ENCODE data around the gene SLC16A3. TPM values are rescaled to one million over a fixed set of nuclear protein-coding genes. Genes with fewer than 3 reads are reported as not detected.
A peak's percentile ranks its signal among the peaks of the same experiment; 100 is the strongest.

SLC16A3 gene
- 813 TPM for polyA plus RNA-seq (2012; ENCODE audit: insufficient read length, low read depth)

DNA sequence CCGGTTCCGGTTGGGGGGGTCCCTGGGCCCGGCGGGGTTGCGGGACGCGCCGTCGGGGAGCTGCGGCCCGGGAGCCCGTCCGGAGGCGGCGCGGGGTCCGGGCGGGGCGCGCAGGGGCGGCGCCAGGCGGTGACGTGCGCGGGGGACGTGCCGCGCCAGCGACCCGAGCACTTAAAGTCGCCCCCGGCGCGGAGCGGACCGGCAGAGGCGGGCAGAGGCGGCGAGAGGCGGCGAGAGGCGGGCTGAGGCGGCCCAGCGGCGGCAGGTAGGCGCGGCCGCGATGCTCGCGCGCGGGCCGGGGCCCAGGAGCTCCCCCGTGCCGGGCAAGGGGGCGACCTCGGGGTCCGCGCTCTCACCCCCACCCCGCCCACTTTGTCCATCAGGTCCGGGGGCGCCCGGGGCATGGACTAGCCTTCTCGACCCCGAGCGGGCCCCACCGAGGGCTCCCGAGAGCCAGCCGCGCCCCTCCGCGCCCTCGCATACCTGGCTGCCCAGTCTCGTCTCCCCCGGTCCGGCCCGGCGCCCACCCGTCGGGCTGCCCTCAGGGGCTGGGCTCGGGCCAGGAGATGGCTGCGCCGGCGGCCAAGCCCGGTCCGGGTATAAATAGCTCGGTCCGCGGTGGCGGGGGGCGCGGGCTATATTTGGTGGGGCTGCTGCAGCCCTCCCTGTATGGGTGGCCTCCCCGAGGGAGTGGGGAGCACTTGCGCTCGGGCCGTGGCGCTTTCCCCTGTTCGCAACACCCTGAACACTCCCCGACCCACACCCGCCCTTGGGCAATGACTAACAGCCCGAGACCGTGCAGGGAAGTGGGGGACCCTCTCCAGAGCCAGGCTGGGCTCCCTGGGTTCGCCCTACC, at the start of gene SLC16A3:
SLC16A3 (plus strand) TSS at position 201 of the 856 bp plus-strand sequence. CDS start 6,967 bp downstream, outside the sequence.
- TF ChIP-seq POLR2AphosphoS5 (IDR thresholded peaks at IDR 0.05; ENCODE audit: low read depth, low read length), result peak; percentile 86
- TF ChIP-seq TAF1 (IDR thresholded peaks at IDR 0.05; ENCODE audit: borderline replicate concordance, insufficient read depth, low read length), result peak; percentile 93
- TF ChIP-seq FOXP2 (optimal IDR thresholded peaks at IDR 0.05; ENCODE audit: borderline replicate concordance, extremely low read depth, extremely low read length, insufficient read depth), result no peak

GRCh38 chr17:82179412-82179811, 49.4 kb upstream of the SLC16A3 start:
- TF ChIP-seq SIN3A (IDR thresholded peaks at IDR 0.05; ENCODE audit: borderline replicate concordance, insufficient read depth, low read length), result no peak
- no peak for TF ChIP-seq TAF1 (IDR thresholded peaks at IDR 0.05; ENCODE audit: borderline replicate concordance, insufficient read depth, low read length)
- TF ChIP-seq FOXP2 (optimal IDR thresholded peaks at IDR 0.05; ENCODE audit: borderline replicate concordance, extremely low read depth, extremely low read length, insufficient read depth), result no peak
- TF ChIP-seq REST (IDR thresholded peaks at IDR 0.05; ENCODE audit: insufficient read depth in 1 of 2, low read depth in 2 of 2, low read length in 2 of 2), result no peak
- no peak for TF ChIP-seq POLR2AphosphoS5 (IDR thresholded peaks at IDR 0.05; ENCODE audit: low read depth, low read length)

- TF ChIP-seq REST (IDR thresholded peaks at IDR 0.05; ENCODE audit: insufficient read depth in 1 of 2, low read depth in 2 of 2, low read length in 2 of 2) (no peak), FOXP2 (optimal IDR thresholded peaks at IDR 0.05; ENCODE audit: borderline replicate concordance, extremely low read depth, extremely low read length, insufficient read depth) (no peak), POLR2AphosphoS5 (IDR thresholded peaks at IDR 0.05; ENCODE audit: low read depth, low read length) (no peak), TAF1 (IDR thresholded peaks at IDR 0.05; ENCODE audit: borderline replicate concordance, insufficient read depth, low read length) (no peak), SIN3A (IDR thresholded peaks at IDR 0.05; ENCODE audit: borderline replicate concordance, insufficient read depth, low read length) (no peak)
These were observed 48.8 kb upstream of the SLC16A3 start for GRCh38 chr17:82179946-82180475.

DNA sequence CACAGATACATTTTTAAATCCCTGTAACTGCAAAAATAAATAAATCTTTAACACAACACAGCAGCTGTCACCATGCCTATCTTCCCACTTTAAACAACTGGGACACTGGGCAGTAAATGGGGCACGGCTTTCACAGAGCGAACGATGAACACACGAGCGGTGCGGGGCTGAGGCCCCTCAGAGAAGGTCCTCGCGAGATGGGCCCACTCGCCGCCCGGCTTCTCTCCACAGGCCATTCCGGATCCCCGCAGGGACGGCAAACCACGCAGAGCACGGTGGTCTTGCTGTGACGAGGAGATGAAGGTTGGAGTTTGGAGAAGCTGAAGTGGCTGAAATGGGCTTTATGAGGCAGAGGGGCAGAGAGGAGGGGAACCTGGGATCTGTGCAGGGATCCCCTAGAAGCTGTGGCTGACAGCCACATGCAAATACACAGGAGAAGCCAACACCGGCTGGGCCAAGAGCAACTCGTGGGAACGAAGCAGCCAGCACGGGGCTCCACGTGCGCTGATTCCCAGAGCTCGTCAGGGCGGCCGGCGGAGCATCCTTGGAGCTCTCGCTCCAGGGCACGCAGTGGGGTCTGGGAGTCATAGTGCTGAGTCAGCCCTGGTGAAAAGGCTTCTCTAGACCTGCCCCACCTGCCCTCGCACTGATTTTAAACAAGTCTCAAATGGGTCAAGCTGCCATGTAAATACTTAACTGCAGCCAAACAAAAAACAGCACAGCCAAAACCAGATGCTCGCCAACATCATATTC, 47.9 kb upstream of the SLC16A3 start:
- TF ChIP-seq POLR2AphosphoS5 (IDR thresholded peaks at IDR 0.05; ENCODE audit: low read depth, low read length) (no peak), FOXP2 (optimal IDR thresholded peaks at IDR 0.05; ENCODE audit: borderline replicate concordance, extremely low read depth, extremely low read length, insufficient read depth) (no peak), TAF1 (IDR thresholded peaks at IDR 0.05; ENCODE audit: borderline replicate concordance, insufficient read depth, low read length) (no peak), REST (IDR thresholded peaks at IDR 0.05; ENCODE audit: insufficient read depth in 1 of 2, low read depth in 2 of 2, low read length in 2 of 2) (no peak), SIN3A (IDR thresholded peaks at IDR 0.05; ENCODE audit: borderline replicate concordance, insufficient read depth, low read length) (no peak)

DNA sequence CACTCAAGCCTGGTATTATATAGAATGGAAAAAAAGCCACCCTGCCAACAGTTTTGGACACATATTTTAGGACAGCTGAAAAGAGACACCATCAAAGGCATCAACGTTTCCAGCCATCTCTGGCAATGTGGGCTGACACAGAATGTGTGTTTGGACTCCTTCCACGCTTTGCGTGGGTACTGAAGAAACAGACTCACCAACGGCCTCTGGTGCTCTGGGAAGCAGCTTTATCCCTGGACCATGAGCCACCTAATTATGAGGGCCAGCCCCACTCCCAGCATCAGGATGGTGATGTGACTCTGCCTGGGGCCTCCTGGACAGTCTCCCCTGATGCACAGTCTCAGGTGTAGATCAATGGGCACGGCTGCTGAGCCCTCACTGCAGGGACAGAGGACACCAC, 44.1 kb upstream of the SLC16A3 start:
- TF ChIP-seq POLR2AphosphoS5 (IDR thresholded peaks at IDR 0.05; ENCODE audit: low read depth, low read length), result no peak
- no peak for TF ChIP-seq TAF1 (IDR thresholded peaks at IDR 0.05; ENCODE audit: borderline replicate concordance, insufficient read depth, low read length)
- no peak for TF ChIP-seq FOXP2 (optimal IDR thresholded peaks at IDR 0.05; ENCODE audit: borderline replicate concordance, extremely low read depth, extremely low read length, insufficient read depth)
- TF ChIP-seq REST (IDR thresholded peaks at IDR 0.05; ENCODE audit: insufficient read depth in 1 of 2, low read depth in 2 of 2, low read length in 2 of 2), result no peak
- no peak for TF ChIP-seq SIN3A (IDR thresholded peaks at IDR 0.05; ENCODE audit: borderline replicate concordance, insufficient read depth, low read length)

Measured in PFSK-1 (cell line).